ENCODE results near the gene COL6A3.
A peak's percentile ranks its signal among the peaks of the same experiment; 100 is the strongest.
"Not testable (repeated sequence)": the region's sequence is repeated elsewhere in the genome, so short reads cannot be mapped to it uniquely, and the experiment has no call there.

COL6A3 gene

GRCh38 chr2:237312021-237312755, 101.8 kb downstream of the COL6A3 start:
- no peak for DNase-seq

- no peak for DNase-seq
Measured at GRCh38 chr2:237310515-237311114, 103.3 kb downstream of the COL6A3 start.

- DNase-seq, result no peak
Measured at GRCh38 chr2:237309416-237309815, 104.5 kb downstream of the COL6A3 start.

GRCh38 chr2:237309011-237309410, 105.0 kb downstream of the COL6A3 start:
- no peak for DNase-seq

GRCh38 chr2:237307474-237307873, 106.5 kb downstream of the COL6A3 start:
- DNase-seq, result no peak

- DNase-seq, result no peak
Measured at GRCh38 chr2:237306787-237307170, 107.2 kb downstream of the COL6A3 start.

- DNase-seq, result no peak
Measured at GRCh38 chr2:237306083-237306786, 107.7 kb downstream of the COL6A3 start.

- no peak for DNase-seq
Measured at GRCh38 chr2:237305579-237305978, 108.4 kb downstream of the COL6A3 start.

GRCh38 chr2:237304763-237305514, 109.0 kb downstream of the COL6A3 start:
- no peak for DNase-seq

- not testable (repeated sequence) for DNase-seq
Measured at GRCh38 chr2:237303244-237303643, 110.7 kb downstream of the COL6A3 start.

- DNase-seq, result no peak
Measured at GRCh38 chr2:237301595-237301994, 112.4 kb downstream of the COL6A3 start.

GRCh38 chr2:237300739-237301138, 113.2 kb downstream of the COL6A3 start:
- DNase-seq, result no peak

GRCh38 chr2:237299906-237300305, 114.1 kb downstream of the COL6A3 start:
- no peak for DNase-seq

GRCh38 chr2:237298151-237299118, 115.5 kb downstream of the COL6A3 start:
- no peak for DNase-seq

- no peak for DNase-seq
Measured at GRCh38 chr2:237297421-237298150, 116.4 kb downstream of the COL6A3 start.

GRCh38 chr2:237296756-237297155, 117.2 kb downstream of the COL6A3 start:
- no peak for DNase-seq

- no peak for DNase-seq
Measured at GRCh38 chr2:237295889-237296480, 118.0 kb downstream of the COL6A3 start.

GRCh38 chr2:237294460-237294859, 119.5 kb downstream of the COL6A3 start:
- no peak for DNase-seq

GRCh38 chr2:237293978-237294377, 120.0 kb downstream of the COL6A3 start:
- no peak for DNase-seq

- DNase-seq, result peak; percentile 67
Measured at GRCh38 chr2:237291138-237291792, 122.7 kb downstream of the COL6A3 start.
